HepG2 (cell line): Measurements from ENCODE around the gene RIPK3.

ENCODE experiments used
- CTCF ChIP-seq: sonication (generic); formaldehyde crosslinking; IDR thresholded peaks from 2 replicates; pipeline ENCODE4 v1.5.0; 2020; ENCODE audit warnings: mild to moderate bottlenecking, missing genetic modification reagents, moderate library complexity
- FUBP1 ChIP-seq: sonication (generic); formaldehyde crosslinking; IDR thresholded peaks from 2 replicates; pipeline ENCODE4 v1.5.1; 2020; ENCODE audit warnings: missing genetic modification reagents, mild to moderate bottlenecking, borderline replicate concordance
- MAX ChIP-seq: IDR thresholded peaks from 2 replicates; pipeline ENCODE4 v1.6.1; 2012; ENCODE audit warnings: inconsistent platforms
- MYNN ChIP-seq: sonication (generic); formaldehyde crosslinking; IDR thresholded peaks from 2 replicates; pipeline ENCODE4 v1.4.0; 2020; ENCODE audit warnings: mild to moderate bottlenecking, low read depth, missing genetic modification reagents
- TAF1 ChIP-seq: sonication (generic); formaldehyde crosslinking; IDR thresholded peaks from 2 replicates; pipeline ENCODE4 v1.4.0; 2020; ENCODE audit warnings: missing genetic modification reagents
- ZNF235 ChIP-seq: sonication (generic); formaldehyde crosslinking; IDR thresholded peaks from 2 replicates; pipeline ENCODE4 v1.8.1; 2023; ENCODE audit warnings: mild to moderate bottlenecking, missing genetic modification reagents, borderline replicate concordance
- ZSCAN29 ChIP-seq: sonication (generic); formaldehyde crosslinking; conservative IDR thresholded peaks from 2 replicates; pipeline ENCODE4 v1.4.0; 2020; ENCODE audit warnings: mild to moderate bottlenecking, missing genetic modification reagents
- TF ChIP-seq, protein P1 (sequence below): sonication (generic); formaldehyde crosslinking; IDR thresholded peaks from 2 replicates; pipeline ENCODE4 v1.8.1; 2022; ENCODE audit warnings: mild to moderate bottlenecking, missing genetic modification reagents
- TF ChIP-seq, protein P2 (sequence below): sonication (generic); formaldehyde crosslinking; IDR thresholded peaks from 2 replicates; pipeline ENCODE4 v1.4.0; 2020; ENCODE audit warnings: mild to moderate bottlenecking, missing genetic modification reagents

GRCh38 chr14:24384169-24384568 is 44.4 kb upstream of the RIPK3 start:
- TF ChIP-seq MAX: no peak
- TF ChIP-seq, protein P1, sequence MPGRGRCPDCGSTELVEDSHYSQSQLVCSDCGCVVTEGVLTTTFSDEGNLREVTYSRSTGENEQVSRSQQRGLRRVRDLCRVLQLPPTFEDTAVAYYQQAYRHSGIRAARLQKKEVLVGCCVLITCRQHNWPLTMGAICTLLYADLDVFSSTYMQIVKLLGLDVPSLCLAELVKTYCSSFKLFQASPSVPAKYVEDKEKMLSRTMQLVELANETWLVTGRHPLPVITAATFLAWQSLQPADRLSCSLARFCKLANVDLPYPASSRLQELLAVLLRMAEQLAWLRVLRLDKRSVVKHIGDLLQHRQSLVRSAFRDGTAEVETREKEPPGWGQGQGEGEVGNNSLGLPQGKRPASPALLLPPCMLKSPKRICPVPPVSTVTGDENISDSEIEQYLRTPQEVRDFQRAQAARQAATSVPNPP (CRISPR knock-in tag): no peak
- no peak for TF ChIP-seq FUBP1 (CRISPR knock-in tag)
- TF ChIP-seq CTCF (CRISPR knock-in tag): no peak
- no peak for TF ChIP-seq TAF1 (CRISPR knock-in tag)
- TF ChIP-seq, protein P2, sequence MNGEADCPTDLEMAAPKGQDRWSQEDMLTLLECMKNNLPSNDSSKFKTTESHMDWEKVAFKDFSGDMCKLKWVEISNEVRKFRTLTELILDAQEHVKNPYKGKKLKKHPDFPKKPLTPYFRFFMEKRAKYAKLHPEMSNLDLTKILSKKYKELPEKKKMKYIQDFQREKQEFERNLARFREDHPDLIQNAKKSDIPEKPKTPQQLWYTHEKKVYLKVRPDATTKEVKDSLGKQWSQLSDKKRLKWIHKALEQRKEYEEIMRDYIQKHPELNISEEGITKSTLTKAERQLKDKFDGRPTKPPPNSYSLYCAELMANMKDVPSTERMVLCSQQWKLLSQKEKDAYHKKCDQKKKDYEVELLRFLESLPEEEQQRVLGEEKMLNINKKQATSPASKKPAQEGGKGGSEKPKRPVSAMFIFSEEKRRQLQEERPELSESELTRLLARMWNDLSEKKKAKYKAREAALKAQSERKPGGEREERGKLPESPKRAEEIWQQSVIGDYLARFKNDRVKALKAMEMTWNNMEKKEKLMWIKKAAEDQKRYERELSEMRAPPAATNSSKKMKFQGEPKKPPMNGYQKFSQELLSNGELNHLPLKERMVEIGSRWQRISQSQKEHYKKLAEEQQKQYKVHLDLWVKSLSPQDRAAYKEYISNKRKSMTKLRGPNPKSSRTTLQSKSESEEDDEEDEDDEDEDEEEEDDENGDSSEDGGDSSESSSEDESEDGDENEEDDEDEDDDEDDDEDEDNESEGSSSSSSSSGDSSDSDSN: no peak
- no peak for TF ChIP-seq ZNF235
- TF ChIP-seq ZSCAN29 (CRISPR knock-in tag): no peak
- TF ChIP-seq MYNN (CRISPR knock-in tag): no peak
